Daoy (cell line): Measurements from ENCODE around the gene FETUB. TPM values are rescaled to one million over a fixed set of nuclear protein-coding genes. Genes with fewer than 3 reads are reported as not detected.
"Not testable (repeated sequence)": the region's sequence is repeated elsewhere in the genome, so short reads cannot be mapped to it uniquely, and the experiment has no call there.

Experiments
- DNase-seq: peaks from one replicate; pipeline ENCODE4 v3.0.0-alpha.2; 2015; ENCODE audit warnings: low read depth
- total RNA-seq: library from RNA; depleted of rRNA; stranded (reverse); fragments of >200 nt; shearing (Covaris generic); gene quantifications from 2 replicates; pipeline ENCODE4 v1.2.3, GENCODE V29; 2014

Gene FETUB
- total RNA-seq, 1 experiment from 2014 or later, result not detected

- DNase-seq, result no peak
Measured at GRCh38 chr3:186633481-186633880, 6.7 kb upstream of the FETUB start.

GRCh38 chr3:186634207-186634606 lies 6.0 kb upstream of the FETUB start:
- DNase-seq, result not testable (repeated sequence)

- DNase-seq, result no peak
Measured at GRCh38 chr3:186635532-186635931, 4.7 kb upstream of the FETUB start.

GRCh38 chr3:186636536-186636935 lies 3.7 kb upstream of the FETUB start:
- DNase-seq, result no peak

GRCh38 chr3:186637686-186638085 lies 2.5 kb upstream of the FETUB start:
- DNase-seq, result no peak

- DNase-seq, result no peak
Measured at GRCh38 chr3:186638259-186638658, 1.9 kb upstream of the FETUB start.

- DNase-seq, result peak; percentile 79
Measured at GRCh38 chr3:186640473-186640818, 247 bp downstream of the FETUB start.

- no peak for DNase-seq
Measured at GRCh38 chr3:186640929-186641328, 730 bp downstream of the FETUB start.

GRCh38 chr3:186642014-186642413 lies 1.8 kb downstream of the FETUB start:
- DNase-seq, result no peak

GRCh38 chr3:186643493-186643892 lies 3.3 kb downstream of the FETUB start:
- peak; percentile 22 for DNase-seq

- no peak for DNase-seq
Measured at GRCh38 chr3:186644683-186645082, 4.5 kb downstream of the FETUB start.

GRCh38 chr3:186646106-186646505 lies 5.9 kb downstream of the FETUB start:
- DNase-seq, result no peak

- no peak for DNase-seq
Measured at GRCh38 chr3:186646841-186647240, 6.6 kb downstream of the FETUB start.

- no peak for DNase-seq
Measured at GRCh38 chr3:186648851-186649250, 8.7 kb downstream of the FETUB start.

- no peak for DNase-seq
Measured at GRCh38 chr3:186651678-186652215, 11.5 kb downstream of the FETUB start.

GRCh38 chr3:186653080-186653707 lies 13.0 kb downstream of the FETUB start:
- no peak for DNase-seq

- peak; percentile 29 for DNase-seq
Measured at GRCh38 chr3:186653984-186654383, 13.8 kb downstream of the FETUB start.

GRCh38 chr3:186663361-186664118 lies 23.3 kb downstream of the FETUB start:
- no peak for DNase-seq

- no peak for DNase-seq
Measured at GRCh38 chr3:186664119-186664495, 23.9 kb downstream of the FETUB start.

- no peak for DNase-seq
Measured at GRCh38 chr3:186664506-186664905, 24.3 kb downstream of the FETUB start.

- no peak for DNase-seq
Measured at GRCh38 chr3:186665625-186666188, 25.5 kb downstream of the FETUB start, which contains the start of gene HRG. Gene HRG (plus strand): TSS chr3:186666014. CDS start chr3:186666032, 18 bp downstream.

GRCh38 chr3:186668426-186668825 lies 28.2 kb downstream of the FETUB start:
- no peak for DNase-seq
